Brain microvascular endothelial cell (primary cell): ENCODE results near the gene DEFB131A.
"Not testable (repeated sequence)": the region's sequence is repeated elsewhere in the genome, so short reads cannot be mapped to it uniquely, and the experiment has no call there.

ENCODE experiments used
- DNase-seq: peaks from one replicate; pipeline ENCODE4 v3.0.0-alpha.2; 2020
- H3K27ac ChIP-seq: fragments of 250-450 bp; sonication (Bioruptor Pico); 2 replicates; pipeline ENCODE4 v1.5.1; 2020; ENCODE audit warnings: mild to moderate bottlenecking, moderate library complexity
- H3K27me3 ChIP-seq: fragments of 250-450 bp; sonication (Bioruptor Pico); replicated peaks from 2 replicates; pipeline ENCODE4 v1.5.1; 2020; ENCODE audit warnings: mild to moderate bottlenecking
- H3K36me3 ChIP-seq: fragments of 250-450 bp; sonication (Bioruptor Pico); replicated peaks from 2 replicates; pipeline ENCODE4 v1.5.1; 2020; ENCODE audit warnings: mild to moderate bottlenecking
- H3K4me3 ChIP-seq: 2 replicates; pipeline ENCODE4 v1.5.1; 2011; ENCODE audit warnings: low read depth, mild to moderate bottlenecking, control low read depth, low read length, moderate library complexity
- CTCF ChIP-seq: IDR thresholded peaks from 2 replicates; pipeline ENCODE4 v1.5.1; 2011; ENCODE audit warnings: low read depth, mild to moderate bottlenecking, moderate library complexity, low read length, control low read depth, inconsistent platforms; ENCODE audit errors: missing control alignments
- in situ Hi-C: cut with HindIII; loops from 2 replicates; pipeline ENCODE4 v1.10.0; 2017; ENCODE audit warnings: low sequenced_read_pairs, low pct_ligation_motif_present

The DEFB131A gene

GRCh38 chr4:9444114-9444513 lies at the start of gene DEFB131A:
Gene DEFB131A (plus strand): TSS chr4:9444414. CDS start chr4:9444534, 120 bp downstream.
- H3K27me3 ChIP-seq, H3K36me3 ChIP-seq, in situ Hi-C loops, DNase-seq, H3K27ac ChIP-seq, H3K4me3 ChIP-seq: not testable (repeated sequence)

- DNase-seq, H3K4me3 ChIP-seq, H3K36me3 ChIP-seq, H3K27ac ChIP-seq, H3K27me3 ChIP-seq, in situ Hi-C loops: not testable (repeated sequence)
Measured at GRCh38 chr4:9405774-9406173, 38.4 kb upstream of the DEFB131A start.

GRCh38 chr4:9406491-9406890 lies 37.7 kb upstream of the DEFB131A start:
- DNase-seq, in situ Hi-C loops, H3K27me3 ChIP-seq, H3K27ac ChIP-seq, H3K36me3 ChIP-seq, H3K4me3 ChIP-seq: not testable (repeated sequence)

- no peak overlapping the region for H3K4me3 ChIP-seq
- no peak overlapping the region for H3K27ac ChIP-seq
- TF ChIP-seq CTCF = no peak
- DNase-seq = no peak
- in situ Hi-C loops = no loop called here
- no peaks in the 10 kb centered on the region for H3K27me3 ChIP-seq
- H3K36me3 ChIP-seq = no peaks in the 10 kb centered on the region
Measured at GRCh38 chr4:9409793-9410192, 34.4 kb upstream of the DEFB131A start.

GRCh38 chr4:9421884-9422455 lies 22.2 kb upstream of the DEFB131A start:
- DNase-seq, H3K27ac ChIP-seq, in situ Hi-C loops, H3K4me3 ChIP-seq, H3K27me3 ChIP-seq, H3K36me3 ChIP-seq: not testable (repeated sequence)

- DNase-seq = peak; percentile 3
- in situ Hi-C loops, H3K4me3 ChIP-seq, H3K27me3 ChIP-seq, H3K27ac ChIP-seq, H3K36me3 ChIP-seq: not testable (repeated sequence)
Measured at GRCh38 chr4:9425916-9426315, 18.3 kb upstream of the DEFB131A start.

- DNase-seq, H3K27ac ChIP-seq, H3K36me3 ChIP-seq, in situ Hi-C loops, H3K27me3 ChIP-seq, H3K4me3 ChIP-seq: not testable (repeated sequence)
Measured at GRCh38 chr4:9430061-9430460, 14.2 kb upstream of the DEFB131A start.

GRCh38 chr4:9433320-9433719 lies 10.9 kb upstream of the DEFB131A start:
- H3K27ac ChIP-seq, H3K4me3 ChIP-seq, DNase-seq, in situ Hi-C loops, H3K27me3 ChIP-seq, H3K36me3 ChIP-seq: not testable (repeated sequence)

- DNase-seq, in situ Hi-C loops, H3K36me3 ChIP-seq, H3K27me3 ChIP-seq, H3K4me3 ChIP-seq, H3K27ac ChIP-seq: not testable (repeated sequence)
Measured at GRCh38 chr4:9436728-9437127, 7.5 kb upstream of the DEFB131A start.

- in situ Hi-C loops, H3K4me3 ChIP-seq, H3K27me3 ChIP-seq, H3K36me3 ChIP-seq, H3K27ac ChIP-seq, DNase-seq: not testable (repeated sequence)
Measured at GRCh38 chr4:9442355-9442754, 1.9 kb upstream of the DEFB131A start.

- DNase-seq, H3K27ac ChIP-seq, in situ Hi-C loops, H3K27me3 ChIP-seq, H3K36me3 ChIP-seq, H3K4me3 ChIP-seq: not testable (repeated sequence)
Measured at GRCh38 chr4:9444681-9445080, 467 bp downstream of the DEFB131A start.

GRCh38 chr4:9452251-9452650 lies 8.0 kb downstream of the DEFB131A start:
- in situ Hi-C loops, DNase-seq, H3K27me3 ChIP-seq, H3K36me3 ChIP-seq, H3K4me3 ChIP-seq, H3K27ac ChIP-seq: not testable (repeated sequence)

GRCh38 chr4:9454284-9454683 lies 10.1 kb downstream of the DEFB131A start:
- H3K4me3 ChIP-seq, in situ Hi-C loops, DNase-seq: not testable (repeated sequence)

GRCh38 chr4:9455046-9455445 lies 10.8 kb downstream of the DEFB131A start:
- H3K27me3 ChIP-seq, H3K4me3 ChIP-seq, in situ Hi-C loops, H3K36me3 ChIP-seq, H3K27ac ChIP-seq, DNase-seq: not testable (repeated sequence)

More at GRCh38 chr4:9454284-9454683, 10.1 kb downstream of the DEFB131A start:
- H3K27ac ChIP-seq, H3K27me3 ChIP-seq, H3K36me3 ChIP-seq: not testable (repeated sequence)
